Dermis blood vessel endothelial cell (primary cell): ENCODE results near the gene CYB561D1. TPM values are rescaled to one million over a fixed set of nuclear protein-coding genes. Genes with fewer than 3 reads are reported as not detected.
"Not testable (repeated sequence)": the region's sequence is repeated elsewhere in the genome, so short reads cannot be mapped to it uniquely, and the experiment has no call there.

Experiments used
- DNase-seq: peaks from one replicate; pipeline ENCODE4 v3.0.0; 2010
- total RNA-seq: library from RNA; depleted of rRNA; stranded (reverse); fragments of >200 nt; gene quantifications from 2 replicates; pipeline ENCODE4 v1.2.3, GENCODE V29; 2014

Gene CYB561D1
- total RNA-seq: 6.5 and 7.5 TPM in 2 replicates

GRCh38 chr1:109493805-109494539 is at the start of gene CYB561D1:
CYB561D1 (plus strand) TSS chr1:109494094; CDS start chr1:109494140, 46 bp downstream.
- DNase-seq: peak; percentile 91

GRCh38 chr1:109444346-109444745 is 49.5 kb upstream of the CYB561D1 start:
- no peak for DNase-seq

- DNase-seq: not testable (repeated sequence)
Observed at GRCh38 chr1:109445949-109446695, 47.8 kb upstream of the CYB561D1 start.

- no peak for DNase-seq
Observed at GRCh38 chr1:109447524-109447923, 46.4 kb upstream of the CYB561D1 start.

GRCh38 chr1:109454497-109455133 is 39.3 kb upstream of the CYB561D1 start:
- DNase-seq: no peak

GRCh38 chr1:109457819-109458218 is 36.1 kb upstream of the CYB561D1 start:
- DNase-seq: no peak

- no peak for DNase-seq
Observed at GRCh38 chr1:109466125-109466451, 27.8 kb upstream of the CYB561D1 start.

GRCh38 chr1:109466452-109467300 is 27.2 kb upstream of the CYB561D1 start, which contains the start of gene SYPL2:
SYPL2 (plus strand) TSS chr1:109466546; CDS start chr1:109466844, 298 bp downstream.
- peak; percentile 15 for DNase-seq

- DNase-seq: no peak
Observed at GRCh38 chr1:109467301-109467777, 26.6 kb upstream of the CYB561D1 start.

- no peak for DNase-seq
Observed at GRCh38 chr1:109468061-109468460, 25.8 kb upstream of the CYB561D1 start.

GRCh38 chr1:109468903-109469302 is 25.0 kb upstream of the CYB561D1 start:
- no peak for DNase-seq

GRCh38 chr1:109470245-109470644 is 23.6 kb upstream of the CYB561D1 start:
- no peak for DNase-seq

GRCh38 chr1:109472779-109473178 is 21.1 kb upstream of the CYB561D1 start:
- DNase-seq: no peak

GRCh38 chr1:109473284-109474057 is 20.4 kb upstream of the CYB561D1 start:
- DNase-seq: not testable (repeated sequence)

- no peak for DNase-seq
Observed at GRCh38 chr1:109474697-109475096, 19.2 kb upstream of the CYB561D1 start.

GRCh38 chr1:109475261-109475660 is 18.6 kb upstream of the CYB561D1 start:
- DNase-seq: no peak

GRCh38 chr1:109476825-109477224 is 17.1 kb upstream of the CYB561D1 start:
- no peak for DNase-seq

- no peak for DNase-seq
Observed at GRCh38 chr1:109477821-109478220, 16.1 kb upstream of the CYB561D1 start.

- no peak for DNase-seq
Observed at GRCh38 chr1:109478806-109479205, 15.1 kb upstream of the CYB561D1 start.

- no peak for DNase-seq
Observed at GRCh38 chr1:109479311-109479710, 14.6 kb upstream of the CYB561D1 start.

GRCh38 chr1:109479901-109480300 is 14.0 kb upstream of the CYB561D1 start:
- DNase-seq: no peak

- DNase-seq: no peak
Observed at GRCh38 chr1:109481646-109482045, 12.2 kb upstream of the CYB561D1 start.
